ENCODE measurements around the gene FAM234A.

FAM234A gene

GRCh38 chr16:293043-293775 lies 58.6 kb downstream of the FAM234A start:
- DNase-seq (ENCODE audit: low read depth in 1 of 2, low spot score in 1 of 2): no peak

GRCh38 chr16:296276-296675 lies 61.7 kb downstream of the FAM234A start:
- DNase-seq (ENCODE audit: low read depth in 1 of 2, low spot score in 1 of 2): no peak

GRCh38 chr16:296806-297510 lies 62.3 kb downstream of the FAM234A start:
- DNase-seq (ENCODE audit: low read depth in 1 of 2, low spot score in 1 of 2): no peak

DNA sequence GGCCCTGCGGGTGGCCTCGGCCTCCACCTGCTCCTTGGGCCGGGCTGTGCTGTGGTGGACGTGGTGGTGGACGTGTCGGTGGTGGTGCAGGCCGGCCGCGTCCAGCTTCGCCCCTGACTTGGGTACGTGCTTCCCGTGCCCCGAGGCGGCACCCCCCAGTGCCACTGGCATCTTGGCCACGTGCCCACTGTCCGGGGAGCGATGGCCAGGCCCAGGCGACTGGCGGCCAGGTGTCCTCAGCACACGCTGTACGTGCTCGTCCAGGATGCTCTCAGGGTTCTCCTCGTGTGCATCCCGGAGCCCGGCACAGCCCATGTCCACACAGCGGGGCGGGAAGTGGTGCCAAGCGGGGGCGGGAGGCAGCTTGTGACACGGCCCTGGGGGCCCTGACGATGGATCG lies 63.2 kb downstream of the FAM234A start:
- no peak for DNase-seq (ENCODE audit: low read depth in 1 of 2, low spot score in 1 of 2)

DNA sequence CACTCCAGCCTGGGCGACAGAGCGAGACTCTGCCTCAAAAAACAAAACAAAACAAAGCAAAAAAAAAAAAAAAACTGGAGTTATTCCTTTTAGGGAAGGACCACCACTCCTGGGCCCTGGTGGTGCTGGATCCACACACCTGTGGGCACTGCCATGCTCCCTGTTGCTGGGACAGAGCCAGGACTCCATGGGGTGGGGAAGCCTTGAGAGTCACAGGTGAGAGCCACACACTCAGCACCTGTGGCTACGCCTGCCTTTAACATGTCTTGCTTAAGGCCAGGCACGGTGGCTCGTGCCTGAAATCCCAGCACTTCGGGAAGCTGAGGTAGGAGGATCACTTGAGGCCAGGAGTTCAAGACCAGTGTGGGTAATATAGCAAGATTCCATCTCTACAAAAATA lies 66.6 kb downstream of the FAM234A start:
- DNase-seq (ENCODE audit: low read depth in 1 of 2, low spot score in 1 of 2): no peak

GRCh38 chr16:301950-302349 lies 67.3 kb downstream of the FAM234A start:
- no peak for DNase-seq (ENCODE audit: low read depth in 1 of 2, low spot score in 1 of 2)

- DNase-seq (ENCODE audit: low read depth in 1 of 2, low spot score in 1 of 2): no peak
Observed at GRCh38 chr16:303760-304505, 69.3 kb downstream of the FAM234A start.

GRCh38 chr16:305916-306626 lies 71.5 kb downstream of the FAM234A start:
- DNase-seq (ENCODE audit: low read depth in 1 of 2, low spot score in 1 of 2): no peak

DNA sequence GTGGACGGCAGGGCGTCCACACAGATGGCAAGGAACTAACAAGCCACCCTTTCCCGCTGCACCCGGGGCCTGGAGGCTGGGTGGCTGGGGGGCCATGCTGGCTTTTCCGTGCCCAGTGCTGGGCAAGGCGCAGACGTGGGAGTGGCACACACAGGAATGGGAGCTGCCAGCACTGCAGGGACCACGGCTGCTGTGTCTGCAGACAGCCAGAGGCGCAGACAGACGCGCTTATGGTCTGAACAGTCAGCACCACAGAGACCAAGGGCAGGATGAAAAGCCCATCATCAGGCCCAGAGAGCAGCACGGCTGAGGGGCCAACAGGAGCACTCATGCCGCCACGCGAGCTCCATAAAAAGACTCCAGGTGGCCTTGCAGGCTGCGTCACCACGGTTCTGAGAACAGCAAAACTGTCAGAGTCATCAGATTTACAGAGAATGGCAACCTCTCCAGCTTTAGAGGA lies 72.3 kb downstream of the FAM234A start:
- DNase-seq (ENCODE audit: low read depth in 1 of 2, low spot score in 1 of 2): no peak

- DNase-seq (ENCODE audit: low read depth in 1 of 2, low spot score in 1 of 2): no peak
Observed at GRCh38 chr16:307691-308312, 73.2 kb downstream of the FAM234A start.

- DNase-seq (ENCODE audit: low read depth in 1 of 2, low spot score in 1 of 2): no peak
Observed at GRCh38 chr16:309476-309875, 74.9 kb downstream of the FAM234A start.

DNA sequence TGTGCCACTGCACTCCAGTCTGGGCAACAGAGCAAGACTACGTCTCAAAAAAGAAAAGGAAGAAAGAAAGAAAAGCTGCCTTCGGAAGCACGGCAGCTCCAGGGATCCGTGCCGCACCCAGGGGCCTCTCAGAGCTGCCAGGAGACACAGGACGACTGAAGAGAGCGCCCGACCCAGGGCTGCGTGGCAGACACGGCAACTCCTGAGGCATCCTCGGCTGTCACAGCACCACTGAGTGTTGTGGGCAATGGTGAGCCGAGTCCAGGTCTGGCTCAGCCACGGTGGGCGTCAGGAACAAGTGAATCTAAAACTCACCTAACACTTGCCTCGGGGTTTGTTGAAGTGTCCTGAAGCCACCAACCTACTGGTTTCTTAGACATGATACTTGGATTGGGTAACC lies 77.1 kb downstream of the FAM234A start:
- no peak for DNase-seq (ENCODE audit: low read depth in 1 of 2, low spot score in 1 of 2)

DNA sequence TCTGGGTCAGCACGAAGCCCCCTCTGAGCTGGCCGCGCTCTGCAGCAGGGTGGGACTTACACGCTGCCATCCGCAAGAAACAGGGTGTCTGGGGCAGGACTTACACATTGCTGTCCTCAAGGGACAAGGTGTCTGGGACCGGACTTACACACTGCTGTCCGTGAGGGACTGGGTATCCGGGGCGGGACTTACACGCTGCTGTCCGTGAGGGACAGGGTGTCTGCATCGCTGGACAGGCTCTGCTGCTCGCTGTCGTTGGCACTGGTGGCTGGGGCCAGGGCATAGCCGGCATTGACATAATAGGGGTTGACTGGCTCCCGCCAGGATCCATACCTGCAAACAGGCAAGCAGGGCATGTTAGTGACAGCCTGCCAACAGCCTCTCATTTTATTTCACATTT lies 79.7 kb downstream of the FAM234A start:
- DNase-seq (ENCODE audit: low read depth in 1 of 2, low spot score in 1 of 2): no peak

GRCh38 chr16:314795-315299 lies 80.2 kb downstream of the FAM234A start:
- DNase-seq (ENCODE audit: low read depth in 1 of 2, low spot score in 1 of 2): no peak
